GM23338 (cell line): ENCODE data around the gene SHISA4. TPM values are rescaled to one million over a fixed set of nuclear protein-coding genes. Genes with fewer than 3 reads are reported as not detected.

ENCODE experiments used
- ATAC-seq: fragments of 200-7000 bp; cut with Tn5 transposase; 3 replicates; pipeline ENCODE4 v1.9.1; 2020
- DNase-seq: peaks from one replicate; pipeline ENCODE4 v3.0.0-alpha.2; 2015; ENCODE audit warnings: low spot score
- H2AFZ ChIP-seq: fragments of 200-600 bp; sonication (generic); 2 replicates; pipeline ENCODE4 v1.8.0; 2016; ENCODE audit warnings: antibody characterized with exemption, mild to moderate bottlenecking, moderate library complexity
- H3F3A ChIP-seq: fragments of 200-600 bp; sonication (generic); replicated peaks from 2 replicates; pipeline ENCODE4 v1.8.0; 2017; ENCODE audit warnings: antibody characterized with exemption, mixed run types, low read depth
- H3K27ac ChIP-seq: fragments of 200-600 bp; sonication (generic); 2 replicates; pipeline ENCODE4 v1.6.1; 2016; ENCODE audit warnings: low read depth
- H3K27me3 ChIP-seq: fragments of 200-600 bp; sonication (generic); 2 replicates; pipeline ENCODE4 v1.8.0; 2016; ENCODE audit warnings: mild to moderate bottlenecking, mixed run types, moderate library complexity; ENCODE audit not compliant: insufficient read depth
- H3K36me3 ChIP-seq: fragments of 200-600 bp; sonication (generic); 2 replicates; pipeline ENCODE4 v1.8.0; 2016; ENCODE audit warnings: mild to moderate bottlenecking; ENCODE audit not compliant: insufficient read depth
- H3K4me1 ChIP-seq: fragments of 200-600 bp; sonication (generic); 2 replicates; pipeline ENCODE4 v1.8.0; 2016; ENCODE audit warnings: mild to moderate bottlenecking, moderate library complexity; ENCODE audit not compliant: insufficient read depth
- H3K4me2 ChIP-seq: fragments of 200-600 bp; sonication (generic); 2 replicates; pipeline ENCODE4 v1.7.1; 2017; ENCODE audit warnings: mixed run types
- H3K4me3 ChIP-seq: fragments of 200-600 bp; sonication (generic); 2 replicates; pipeline ENCODE4 v1.6.1; 2016; ENCODE audit warnings: mixed run types
- H3K79me2 ChIP-seq: fragments of 200-600 bp; sonication (generic); replicated peaks from 2 replicates; pipeline ENCODE4 v1.8.0; 2017; ENCODE audit warnings: mild to moderate bottlenecking; ENCODE audit not compliant: insufficient read depth
- H3K9me2 ChIP-seq: fragments of 200-600 bp; sonication (generic); 2 replicates; pipeline ENCODE4 v1.8.0; 2017; ENCODE audit not compliant: insufficient read depth
- H4K20me1 ChIP-seq: fragments of 200-600 bp; sonication (generic); replicated peaks from 2 replicates; pipeline ENCODE4 v1.8.0; 2017; ENCODE audit warnings: mild to moderate bottlenecking; ENCODE audit not compliant: insufficient read depth
- H3K27ac Mint-ChIP-seq: 2 replicates; pipeline ENCODE4 v1.8.0; 2020; ENCODE audit warnings: inconsistent platforms, mild to moderate bottlenecking, moderate library complexity, mixed read lengths
- H3K27me3 Mint-ChIP-seq: 3 replicates; pipeline ENCODE4 v1.8.0; 2022; ENCODE audit warnings: low read depth, mild to moderate bottlenecking, moderate library complexity, mixed read lengths, inconsistent platforms; ENCODE audit not compliant: insufficient read depth, poor library complexity
- H3K36me3 Mint-ChIP-seq: 3 replicates; pipeline ENCODE4 v1.8.0; 2021; ENCODE audit warnings: low read depth, mild to moderate bottlenecking, inconsistent platforms, moderate library complexity, mixed read lengths
- H3K4me1 Mint-ChIP-seq: 3 replicates; pipeline ENCODE4 v1.8.0; 2020; ENCODE audit warnings: mild to moderate bottlenecking, inconsistent platforms, mixed read lengths
- H3K4me3 Mint-ChIP-seq: 3 replicates; pipeline ENCODE4 v1.8.0; 2021; ENCODE audit warnings: moderate library complexity, mild to moderate bottlenecking, inconsistent platforms, mixed read lengths
- H3K9me3 Mint-ChIP-seq: 3 replicates; pipeline ENCODE4 v1.8.0; 2020; ENCODE audit warnings: moderate library complexity, mild to moderate bottlenecking, inconsistent platforms, mixed read lengths
- CREB1 ChIP-seq: fragments of 250-450 bp; sonication (Bioruptor Pico); IDR thresholded peaks from 2 replicates; pipeline ENCODE4 v1.5.0; 2020; ENCODE audit warnings: low read depth, mild to moderate bottlenecking, moderate library complexity
- CTCF ChIP-seq, 2 experiments: fragments of 200-600 bp in 1 of 2; sonication (generic) in 1 of 2; conservative IDR thresholded peaks; 2 replicates each; pipeline versions ENCODE4 v1.5.1 to v1.6.1; 2016 to 2017; ENCODE audit warnings: antibody characterized with exemption in 2 of 2, low read depth in 2 of 2, mild to moderate bottlenecking in 2 of 2, moderate library complexity in 1 of 2
- EZH2phosphoT487 ChIP-seq: fragments of 200-600 bp; sonication (generic); IDR thresholded peaks from one replicate; pipeline ENCODE4 v1.8.1; 2018; ENCODE audit warnings: antibody characterized with exemption; ENCODE audit not compliant: unreplicated experiment
- NANOG ChIP-seq: IDR thresholded peaks from 2 replicates; pipeline ENCODE4 v1.6.1; 2016; ENCODE audit warnings: antibody characterized with exemption, borderline replicate concordance
- POLR2AphosphoS5 ChIP-seq: IDR thresholded peaks from 2 replicates; pipeline ENCODE4 v1.6.1; 2016; ENCODE audit warnings: antibody characterized with exemption, low read depth
- STAT1 ChIP-seq: IDR thresholded peaks from one replicate; pipeline ENCODE4 v1.6.1; 2016; ENCODE audit warnings: antibody characterized with exemption; ENCODE audit not compliant: unreplicated experiment
- ZNF114 ChIP-seq: fragments of 250-450 bp; sonication (Bioruptor Pico); IDR thresholded peaks from 2 replicates; pipeline ENCODE4 v1.5.0; 2020; ENCODE audit warnings: mild to moderate bottlenecking, moderate library complexity
- ZNF331 ChIP-seq: fragments of 250-450 bp; sonication (Bioruptor Pico); IDR thresholded peaks from 2 replicates; pipeline ENCODE4 v1.5.0; 2020; ENCODE audit warnings: low read depth, mild to moderate bottlenecking, moderate library complexity
- polyA plus RNA-seq: library from polyadenylated mRNA; unstranded; fragments of >200 nt; fragmentation: Nextera tagmentation; extraction: Ambion mirVana; gene quantifications from 2 replicates; pipeline ENCODE4 v1.2.1, GENCODE V29; 2016
- total RNA-seq: library from RNA; depleted of rRNA; stranded (reverse); fragments of >200 nt; shearing (Covaris generic); gene quantifications from 2 replicates; pipeline ENCODE4 v1.2.3, GENCODE V29; 2014
- TF ChIP-seq, protein P1 (sequence below): fragments of 250-450 bp; sonication (Bioruptor Pico); IDR thresholded peaks from 2 replicates; pipeline ENCODE4 v1.5.0; 2020; ENCODE audit warnings: mild to moderate bottlenecking, moderate library complexity
- TF ChIP-seq, protein P2 (sequence below): IDR thresholded peaks from one replicate; pipeline ENCODE4 v1.6.1; 2018; ENCODE audit warnings: antibody characterized with exemption; ENCODE audit not compliant: unreplicated experiment

Gene SHISA4
- total and polyA plus RNA-seq, 2 experiments from 2014 or later = 8.0 to 9.2 TPM

DNA sequence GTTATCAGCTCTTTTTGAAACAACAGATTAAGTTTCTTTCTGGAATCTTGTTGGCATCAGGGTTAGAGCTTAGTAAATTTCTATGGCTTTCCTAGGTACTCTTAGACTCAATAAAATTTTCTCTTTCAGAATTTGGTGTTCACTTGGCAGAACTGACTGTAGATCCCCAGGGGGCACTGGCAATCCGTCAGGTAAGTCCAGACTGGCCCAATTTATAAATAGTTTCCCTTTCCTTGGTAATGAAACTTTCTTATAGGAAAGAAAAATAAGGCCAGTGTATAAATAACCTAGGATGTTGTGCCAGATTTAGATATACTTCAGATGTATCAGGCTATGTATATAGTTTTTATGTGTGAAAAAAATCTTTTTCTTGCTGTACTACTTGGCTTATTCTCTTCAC lies 41.5 kb upstream of the SHISA4 start:
- DNase-seq = no peak
- peaks cover 55% of the 10 kb centered on the region for H4K20me1 ChIP-seq
- H3K9me2 ChIP-seq = no peaks in the 10 kb centered on the region
- H3K4me1 ChIP-seq = peaks cover 11% of the 10 kb centered on the region
- no peaks in the 10 kb centered on the region for H3F3A ChIP-seq
- TF ChIP-seq CTCF (conservative IDR thresholded peaks at IDR 0.05; ENCODE audit: low read depth in 2 of 2) (no peak), NANOG (no peak), ZNF114 (CRISPR knock-in tag) (no peak), ZNF331 (CRISPR knock-in tag) (no peak), STAT1 (no peak), EZH2phosphoT487 (no peak), CREB1 (no peak), POLR2AphosphoS5 (no peak)
- TF ChIP-seq, protein P1, sequence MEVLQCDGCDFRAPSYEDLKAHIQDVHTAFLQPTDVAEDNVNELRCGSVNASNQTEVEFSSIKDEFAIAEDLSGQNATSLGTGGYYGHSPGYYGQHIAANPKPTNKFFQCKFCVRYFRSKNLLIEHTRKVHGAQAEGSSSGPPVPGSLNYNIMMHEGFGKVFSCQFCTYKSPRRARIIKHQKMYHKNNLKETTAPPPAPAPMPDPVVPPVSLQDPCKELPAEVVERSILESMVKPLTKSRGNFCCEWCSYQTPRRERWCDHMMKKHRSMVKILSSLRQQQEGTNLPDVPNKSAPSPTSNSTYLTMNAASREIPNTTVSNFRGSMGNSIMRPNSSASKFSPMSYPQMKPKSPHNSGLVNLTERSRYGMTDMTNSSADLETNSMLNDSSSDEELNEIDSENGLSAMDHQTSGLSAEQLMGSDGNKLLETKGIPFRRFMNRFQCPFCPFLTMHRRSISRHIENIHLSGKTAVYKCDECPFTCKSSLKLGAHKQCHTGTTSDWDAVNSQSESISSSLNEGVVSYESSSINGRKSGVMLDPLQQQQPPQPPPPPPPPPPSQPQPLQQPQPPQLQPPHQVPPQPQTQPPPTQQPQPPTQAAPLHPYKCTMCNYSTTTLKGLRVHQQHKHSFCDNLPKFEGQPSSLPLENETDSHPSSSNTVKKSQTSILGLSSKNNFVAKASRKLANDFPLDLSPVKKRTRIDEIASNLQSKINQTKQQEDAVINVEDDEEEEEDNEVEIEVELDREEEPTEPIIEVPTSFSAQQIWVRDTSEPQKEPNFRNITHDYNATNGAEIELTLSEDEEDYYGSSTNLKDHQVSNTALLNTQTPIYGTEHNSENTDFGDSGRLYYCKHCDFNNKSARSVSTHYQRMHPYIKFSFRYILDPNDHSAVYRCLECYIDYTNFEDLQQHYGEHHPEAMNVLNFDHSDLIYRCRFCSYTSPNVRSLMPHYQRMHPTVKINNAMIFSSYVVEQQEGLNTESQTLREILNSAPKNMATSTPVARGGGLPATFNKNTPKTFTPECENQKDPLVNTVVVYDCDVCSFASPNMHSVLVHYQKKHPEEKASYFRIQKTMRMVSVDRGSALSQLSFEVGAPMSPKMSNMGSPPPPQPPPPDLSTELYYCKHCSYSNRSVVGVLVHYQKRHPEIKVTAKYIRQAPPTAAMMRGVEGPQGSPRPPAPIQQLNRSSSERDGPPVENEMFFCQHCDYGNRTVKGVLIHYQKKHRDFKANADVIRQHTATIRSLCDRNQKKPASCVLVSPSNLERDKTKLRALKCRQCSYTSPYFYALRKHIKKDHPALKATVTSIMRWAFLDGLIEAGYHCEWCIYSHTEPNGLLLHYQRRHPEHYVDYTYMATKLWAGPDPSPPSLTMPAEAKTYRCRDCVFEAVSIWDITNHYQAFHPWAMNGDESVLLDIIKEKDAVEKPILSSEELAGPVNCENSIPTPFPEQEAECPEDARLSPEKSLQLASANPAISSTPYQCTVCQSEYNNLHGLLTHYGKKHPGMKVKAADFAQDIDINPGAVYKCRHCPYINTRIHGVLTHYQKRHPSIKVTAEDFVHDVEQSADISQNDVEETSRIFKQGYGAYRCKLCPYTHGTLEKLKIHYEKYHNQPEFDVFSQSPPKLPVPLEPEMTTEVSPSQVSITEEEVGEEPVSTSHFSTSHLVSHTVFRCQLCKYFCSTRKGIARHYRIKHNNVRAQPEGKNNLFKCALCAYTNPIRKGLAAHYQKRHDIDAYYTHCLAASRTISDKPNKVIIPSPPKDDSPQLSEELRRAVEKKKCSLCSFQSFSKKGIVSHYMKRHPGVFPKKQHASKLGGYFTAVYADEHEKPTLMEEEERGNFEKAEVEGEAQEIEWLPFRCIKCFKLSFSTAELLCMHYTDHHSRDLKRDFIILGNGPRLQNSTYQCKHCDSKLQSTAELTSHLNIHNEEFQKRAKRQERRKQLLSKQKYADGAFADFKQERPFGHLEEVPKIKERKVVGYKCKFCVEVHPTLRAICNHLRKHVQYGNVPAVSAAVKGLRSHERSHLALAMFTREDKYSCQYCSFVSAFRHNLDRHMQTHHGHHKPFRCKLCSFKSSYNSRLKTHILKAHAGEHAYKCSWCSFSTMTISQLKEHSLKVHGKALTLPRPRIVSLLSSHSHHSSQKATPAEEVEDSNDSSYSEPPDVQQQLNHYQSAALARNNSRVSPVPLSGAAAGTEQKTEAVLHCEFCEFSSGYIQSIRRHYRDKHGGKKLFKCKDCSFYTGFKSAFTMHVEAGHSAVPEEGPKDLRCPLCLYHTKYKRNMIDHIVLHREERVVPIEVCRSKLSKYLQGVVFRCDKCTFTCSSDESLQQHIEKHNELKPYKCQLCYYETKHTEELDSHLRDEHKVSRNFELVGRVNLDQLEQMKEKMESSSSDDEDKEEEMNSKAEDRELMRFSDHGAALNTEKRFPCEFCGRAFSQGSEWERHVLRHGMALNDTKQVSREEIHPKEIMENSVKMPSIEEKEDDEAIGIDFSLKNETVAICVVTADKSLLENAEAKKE = no peak
- TF ChIP-seq, protein P2, sequence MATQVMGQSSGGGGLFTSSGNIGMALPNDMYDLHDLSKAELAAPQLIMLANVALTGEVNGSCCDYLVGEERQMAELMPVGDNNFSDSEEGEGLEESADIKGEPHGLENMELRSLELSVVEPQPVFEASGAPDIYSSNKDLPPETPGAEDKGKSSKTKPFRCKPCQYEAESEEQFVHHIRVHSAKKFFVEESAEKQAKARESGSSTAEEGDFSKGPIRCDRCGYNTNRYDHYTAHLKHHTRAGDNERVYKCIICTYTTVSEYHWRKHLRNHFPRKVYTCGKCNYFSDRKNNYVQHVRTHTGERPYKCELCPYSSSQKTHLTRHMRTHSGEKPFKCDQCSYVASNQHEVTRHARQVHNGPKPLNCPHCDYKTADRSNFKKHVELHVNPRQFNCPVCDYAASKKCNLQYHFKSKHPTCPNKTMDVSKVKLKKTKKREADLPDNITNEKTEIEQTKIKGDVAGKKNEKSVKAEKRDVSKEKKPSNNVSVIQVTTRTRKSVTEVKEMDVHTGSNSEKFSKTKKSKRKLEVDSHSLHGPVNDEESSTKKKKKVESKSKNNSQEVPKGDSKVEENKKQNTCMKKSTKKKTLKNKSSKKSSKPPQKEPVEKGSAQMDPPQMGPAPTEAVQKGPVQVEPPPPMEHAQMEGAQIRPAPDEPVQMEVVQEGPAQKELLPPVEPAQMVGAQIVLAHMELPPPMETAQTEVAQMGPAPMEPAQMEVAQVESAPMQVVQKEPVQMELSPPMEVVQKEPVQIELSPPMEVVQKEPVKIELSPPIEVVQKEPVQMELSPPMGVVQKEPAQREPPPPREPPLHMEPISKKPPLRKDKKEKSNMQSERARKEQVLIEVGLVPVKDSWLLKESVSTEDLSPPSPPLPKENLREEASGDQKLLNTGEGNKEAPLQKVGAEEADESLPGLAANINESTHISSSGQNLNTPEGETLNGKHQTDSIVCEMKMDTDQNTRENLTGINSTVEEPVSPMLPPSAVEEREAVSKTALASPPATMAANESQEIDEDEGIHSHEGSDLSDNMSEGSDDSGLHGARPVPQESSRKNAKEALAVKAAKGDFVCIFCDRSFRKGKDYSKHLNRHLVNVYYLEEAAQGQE = no peak
- peaks cover 11% of the 10 kb centered on the region for H3K4me1 Mint-ChIP-seq
- H3K4me3 Mint-ChIP-seq = no peak overlapping the region
- no peak overlapping the region for H3K27ac ChIP-seq
- H2AFZ ChIP-seq = no peak overlapping the region
- H3K27me3 Mint-ChIP-seq = no peaks in the 10 kb centered on the region
- no peak overlapping the region for H3K4me2 ChIP-seq
- peaks cover 40% of the 10 kb centered on the region for H3K36me3 Mint-ChIP-seq
- no peak overlapping the region for H3K4me3 ChIP-seq
- H3K27ac Mint-ChIP-seq = no peak overlapping the region
- ATAC-seq = no peak
- H3K9me3 Mint-ChIP-seq = no peaks in the 10 kb centered on the region
- H3K79me2 ChIP-seq = peaks cover 58% of the 10 kb centered on the region
- H3K36me3 ChIP-seq = peaks cover 43% of the 10 kb centered on the region
- no peaks in the 10 kb centered on the region for H3K27me3 ChIP-seq
